ENCODE data around the gene CBX5. TPM values are rescaled to one million over a fixed set of nuclear protein-coding genes. Genes with fewer than 3 reads are reported as not detected.

CBX5 gene
- total and polyA plus RNA-seq, 2 of the 8 experiments (the other 6 are each of a cell fraction or from before 2014, with no cell fraction given) = 62.4 to 231 TPM

GRCh38 chr12:54300225-54300731 is 20.4 kb upstream of the CBX5 start:
- Histone ChIP-seq H3K4ac (replicated peaks; ENCODE audit: insufficient read length, low read depth, low read length) (no peak overlapping the region), H3K23ac (ENCODE audit: insufficient read length) (no peak overlapping the region), H4K91ac (replicated peaks; ENCODE audit: insufficient read length, low read length) (peak overlapping the region; percentile 79), H2BK12ac (ENCODE audit: low read depth, low read length) (0 out of 2 replicates have a peak overlapping the region, but pooled peaks have one; percentile 10), H3K9ac (replicated peaks in 1 of 4; ENCODE audit: extremely low read depth in 1 of 4, low read depth in 3 of 4, low read length in 3 of 4) (peak overlapping the region in 1 of 4 experiments; percentile 5; a peak in 2 of 7 replicates), H3K4me1 (replicated peaks in 1 of 4; ENCODE audit: control insufficient read depth in 3 of 4, insufficient read depth in 4 of 4, low read length in 3 of 4) (peaks cover 12 to 32% (median 21%) of the 10 kb centered on the region in 4 experiments), H2BK120ac (replicated peaks; ENCODE audit: low read depth, low read length) (no peak overlapping the region), H4K8ac (ENCODE audit: extremely low read depth, insufficient read depth, low read length) (no peak overlapping the region), H3K4me3 (ENCODE audit: extremely low read depth in 1 of 4, insufficient read depth in 2 of 4, low read depth in 3 of 4, low read length in 4 of 4) (peak overlapping the region; percentile 24 to 63 (median 46)), H2BK5ac (ENCODE audit: low read depth, low read length) (peak overlapping the region; percentile 94; the same call in 1 of the 2 replicates), H3K23me2 (ENCODE audit: low read depth, low read length) (peaks cover 6% of the 10 kb centered on the region; the same call in 1 of the 2 replicates), H4K5ac (ENCODE audit: insufficient read length, low read depth, low read length) (no peak overlapping the region), H3K14ac (ENCODE audit: insufficient read length) (no peak overlapping the region), H2AFZ (ENCODE audit: low read length) (no peak overlapping the region), H3K56ac (replicated peaks; ENCODE audit: insufficient read length, low read depth, low read length) (no peak overlapping the region), H3K9me3 (ENCODE audit: insufficient read depth in 2 of 2, low read depth in 1 of 2, low read length in 1 of 2) (no peaks in the 10 kb centered on the region), H4K20me1 (replicated peaks in 1 of 2; ENCODE audit: control insufficient read depth in 1 of 2, insufficient read depth in 2 of 2, low read length in 2 of 2) (no peaks in the 10 kb centered on the region), H3K27ac (ENCODE audit: low read depth, low read length) (no peak overlapping the region), H3K18ac (ENCODE audit: extremely low read depth, low read length) (peak overlapping the region; percentile 98), H3K79me1 (ENCODE audit: low read depth, low read length) (no peaks in the 10 kb centered on the region), H3K27me3 (replicated peaks in 1 of 4; ENCODE audit: control insufficient read depth in 3 of 4, extremely low read depth in 1 of 4, insufficient read depth in 3 of 4, low read length in 3 of 4) (peaks cover 0 to 7% (median 0%) of the 10 kb centered on the region in 4 experiments; a peak in 1 of 7 replicates), H2BK20ac (ENCODE audit: low read length) (no peak overlapping the region; the same call in 1 of the 2 replicates), H2AK5ac (ENCODE audit: low read depth, low read length) (no peak overlapping the region), H3K4me2 (ENCODE audit: insufficient read depth in 1 of 2, low read depth in 2 of 2, low read length in 2 of 2) (peak overlapping the region; percentile 85 to 97), H2BK15ac (ENCODE audit: low read length) (no peak overlapping the region), H3K36me3 (ENCODE audit: control insufficient read depth in 2 of 4, insufficient read depth in 4 of 4, low read length in 3 of 4) (no peaks in the 10 kb centered on the region; a peak in 1 of 8 replicates), H3K79me2 (ENCODE audit: control insufficient read depth in 1 of 2, insufficient read depth in 2 of 2, low read length in 2 of 2) (no peaks in the 10 kb centered on the region)
- ChIA-PET POLR2A (ENCODE audit: partially characterized antibody) (interaction anchor here (0.7 to 4.8 kb wide), 12 partner anchors 9 to 58 kb away, joined by 3 to 105 read pairs (median 7); partner anchors contain the start of genes CBX5 and HNRNPA1), CTCF (ENCODE audit: partially characterized antibody) (interaction anchor here (0.5 to 14.9 kb wide), 17 partner anchors 8 to 691 kb away, joined by 3 to 618 read pairs (median 4); partner anchors contain the start of gene COPZ1)
- FAIRE-seq (no peak), DNase-seq (ENCODE audit: low read depth in 1 of 2, low spot score in 2 of 2) (no peak)
- TF ChIP-seq SIN3A (conservative IDR thresholded peaks at IDR 0.05 in 1 of 2, IDR thresholded peaks at IDR 0.05 in 1 of 2; ENCODE audit: low read depth in 1 of 2, low read length in 2 of 2) = no peak
- no peak for TF ChIP-seq RAD21 (IDR thresholded peaks at IDR 0.05 in 1 of 2, conservative IDR thresholded peaks at IDR 0.05 in 1 of 2; ENCODE audit: low read depth in 2 of 2, low read length in 2 of 2)
- TF ChIP-seq RXRA (IDR thresholded peaks at IDR 0.05; ENCODE audit: insufficient read depth, low read depth, low read length) = no peak
- TF ChIP-seq CBX5 (IDR thresholded peaks at IDR 0.05; ENCODE audit: low read depth, low read length) = no peak
- TF ChIP-seq SIX5 (IDR thresholded peaks at IDR 0.05; ENCODE audit: low read depth, low read length) = no peak
- no peak for TF ChIP-seq YY1 (IDR thresholded peaks at IDR 0.05; ENCODE audit: low read depth, low read length)
- TF ChIP-seq E2F6 (IDR thresholded peaks at IDR 0.05) = no peak
- WGBS, 2 experiments (ENCODE audit: extremely low coverage in 1 of 2, insufficient coverage in 1 of 2, insufficient read length in 1 of 2, insufficient replicate concordance in 2 of 2, low coverage in 1 of 2, low lambda C conversion rate in 2 of 2, missing lambda C conversion rate in 1 of 2) = 67% methylated on average over 3 of the region's 3 CpGs; no CpG with 5 or more reads in 1 of the 2 experiments
